Immature natural killer cell (primary cell): ENCODE data around the gene ARFGAP1. TPM values are rescaled to one million over a fixed set of nuclear protein-coding genes. Genes with fewer than 3 reads are reported as not detected.
A peak's percentile ranks its signal among the peaks of the same experiment; 100 is the strongest.
"Not testable (repeated sequence)": the region's sequence is repeated elsewhere in the genome, so short reads cannot be mapped to it uniquely, and the experiment has no call there.

Source experiments
- DNase-seq, 3 donors: peaks; one replicate each; pipeline ENCODE4 v3.0.0; 2022; ENCODE audit warnings: mixed read lengths in 1 of 3
- H3K27ac Mint-ChIP-seq, 6 donors: one replicate each; pipeline ENCODE4 v1.8.0; 2020; ENCODE audit warnings: mixed read lengths in 6 of 6, mild to moderate bottlenecking in 5 of 6, inconsistent platforms in 4 of 6, moderate library complexity in 3 of 6
- H3K27me3 Mint-ChIP-seq, 3 donors: one replicate each; pipeline ENCODE4 v1.8.0; 2020 to 2021; ENCODE audit warnings: low read depth in 3 of 3, mild to moderate bottlenecking in 3 of 3, mixed read lengths in 3 of 3, moderate library complexity in 3 of 3, inconsistent platforms in 1 of 3
- H3K36me3 Mint-ChIP-seq, 3 donors: one replicate each; pipeline ENCODE4 v1.8.0; 2020; ENCODE audit warnings: mixed read lengths in 3 of 3, inconsistent platforms in 2 of 3, mild to moderate bottlenecking in 2 of 3
- H3K4me1 Mint-ChIP-seq, 2 donors: one replicate each; pipeline ENCODE4 v1.8.0; 2020; ENCODE audit warnings: inconsistent platforms in 2 of 2, mild to moderate bottlenecking in 2 of 2, mixed read lengths in 2 of 2, moderate library complexity in 1 of 2
- H3K4me3 Mint-ChIP-seq, 5 donors: one replicate each; pipeline ENCODE4 v1.8.0; 2020; ENCODE audit warnings: mild to moderate bottlenecking in 5 of 5, mixed read lengths in 5 of 5, inconsistent platforms in 3 of 5, moderate library complexity in 3 of 5
- H3K9me3 Mint-ChIP-seq, 6 donors: one replicate each; pipeline ENCODE4 v1.8.0; 2020; ENCODE audit warnings: mild to moderate bottlenecking in 6 of 6, mixed read lengths in 6 of 6, inconsistent platforms in 4 of 6, moderate library complexity in 3 of 6
- polyA plus RNA-seq, 3 donors: library from polyadenylated mRNA; unstranded; fragments of 300-500 nt; fragmentation: Illumina TruSeq; gene quantifications; one replicate each; pipeline ENCODE4 v1.2.3, GENCODE V29; 2021

The ARFGAP1 gene
- polyA plus RNA-seq, 3 donors from 2014 or later = 8.8 to 20.9 (median 16.5) TPM

DNA sequence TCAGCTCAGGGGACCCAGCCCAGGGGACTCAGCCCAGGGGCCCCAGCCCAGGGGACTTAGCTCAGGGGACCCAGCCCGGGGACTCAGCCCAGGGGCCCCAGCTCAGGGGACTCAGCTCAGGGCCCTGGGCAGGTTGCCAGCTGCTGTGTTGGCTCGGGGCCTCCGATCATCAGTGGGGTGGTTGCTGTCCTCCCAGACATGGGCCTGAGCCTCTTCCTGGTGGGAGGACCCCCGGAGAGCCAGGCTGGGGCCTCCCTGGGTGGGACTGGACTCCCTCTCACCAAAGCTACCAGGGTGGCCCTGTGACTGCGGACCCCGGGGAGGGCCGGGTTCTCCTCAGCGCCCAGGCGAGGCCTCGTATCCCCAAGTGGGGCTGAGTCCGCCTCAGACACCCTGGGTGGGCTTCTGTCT, 24.8 kb downstream of the ARFGAP1 start:
- Mint-ChIP-seq H3K9me3 (peaks cover 0 to 9% (median under 1%) of the 10 kb centered on the region in 6 donors), H3K27ac (no peak overlapping the region), H3K4me1 (no peaks in the 10 kb centered on the region), H3K36me3 (no peaks in the 10 kb centered on the region), H3K4me3 (no peak overlapping the region), H3K27me3 (peaks cover 4 to 5% (median 4%) of the 10 kb centered on the region in 3 donors)
- DNase-seq = no peak

- DNase-seq = no peak
These were observed 25.4 kb downstream of the ARFGAP1 start for GRCh38 chr20:63297796-63298572.

GRCh38 chr20:63298731-63299312, 26.2 kb downstream of the ARFGAP1 start:
- H3K27me3 Mint-ChIP-seq = peaks cover 4 to 7% (median 5%) of the 10 kb centered on the region in 3 donors
- H3K9me3 Mint-ChIP-seq = peaks cover 0 to 15% (median 3%) of the 10 kb centered on the region in 6 donors
- H3K27ac Mint-ChIP-seq = no peak overlapping the region
- no peak overlapping the region for H3K4me3 Mint-ChIP-seq
- peaks cover 0 to 4% (median 0%) of the 10 kb centered on the region in 3 donors for H3K36me3 Mint-ChIP-seq
- no peak for DNase-seq
- H3K4me1 Mint-ChIP-seq = no peaks in the 10 kb centered on the region

More at GRCh38 chr20:63297796-63298572, 25.4 kb downstream of the ARFGAP1 start:
- no peaks in the 10 kb centered on the region for H3K4me1 Mint-ChIP-seq
- H3K9me3 Mint-ChIP-seq = peaks cover 0 to 15% (median 3%) of the 10 kb centered on the region in 6 donors
- peaks cover 4 to 7% (median 5%) of the 10 kb centered on the region in 3 donors for H3K27me3 Mint-ChIP-seq
- no peak overlapping the region for H3K27ac Mint-ChIP-seq
- H3K36me3 Mint-ChIP-seq = peaks cover 0 to 4% (median 0%) of the 10 kb centered on the region in 3 donors
- H3K4me3 Mint-ChIP-seq = no peak overlapping the region

DNA sequence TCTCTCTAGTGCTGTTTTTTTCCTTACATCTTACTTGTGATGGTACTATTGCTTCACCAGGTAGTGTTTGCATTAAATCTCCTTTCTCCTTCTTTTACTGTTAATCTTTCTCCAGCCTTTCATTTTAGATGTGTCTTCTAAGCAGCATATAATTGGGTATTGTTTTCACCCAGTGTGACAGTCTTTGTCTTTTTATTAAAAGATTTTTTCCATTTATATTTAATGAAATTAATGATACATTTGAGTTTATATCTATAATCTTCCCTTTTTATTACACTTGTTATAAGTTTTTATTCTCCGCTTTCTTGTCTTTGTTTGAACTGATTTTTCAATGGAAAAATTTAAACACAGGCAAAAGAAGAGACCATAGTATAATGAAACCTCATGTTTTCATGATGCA, 29.1 kb downstream of the ARFGAP1 start:
- no peak for DNase-seq
- Mint-ChIP-seq H3K9me3 (peaks cover 0 to 15% (median 3%) of the 10 kb centered on the region in 6 donors), H3K36me3 (peaks cover 0 to 4% (median 0%) of the 10 kb centered on the region in 3 donors), H3K27ac (no peak overlapping the region), H3K4me3 (no peak overlapping the region), H3K27me3 (peaks cover 2 to 8% (median 2%) of the 10 kb centered on the region in 3 donors), H3K4me1 (no peaks in the 10 kb centered on the region)

GRCh38 chr20:63303095-63303666, 30.6 kb downstream of the ARFGAP1 start:
- Mint-ChIP-seq H3K27ac (no peak overlapping the region), H3K36me3 (peaks cover 0 to 4% (median 0%) of the 10 kb centered on the region in 3 donors), H3K4me1 (no peaks in the 10 kb centered on the region), H3K27me3 (peaks cover 2 to 8% (median 2%) of the 10 kb centered on the region in 3 donors), H3K9me3 (peaks cover 0 to 15% (median 3%) of the 10 kb centered on the region in 6 donors), H3K4me3 (no peak overlapping the region)
- DNase-seq = no peak

- no peak for DNase-seq
- peaks cover 0 to 15% (median 3%) of the 10 kb centered on the region in 6 donors for H3K9me3 Mint-ChIP-seq
- no peak overlapping the region for H3K4me3 Mint-ChIP-seq
- H3K36me3 Mint-ChIP-seq = peaks cover 0 to 4% (median 0%) of the 10 kb centered on the region in 3 donors
- no peak overlapping the region for H3K27ac Mint-ChIP-seq
- H3K27me3 Mint-ChIP-seq = peaks cover 2 to 6% (median 2%) of the 10 kb centered on the region in 3 donors
- H3K4me1 Mint-ChIP-seq = no peaks in the 10 kb centered on the region
These were observed 32.8 kb downstream of the ARFGAP1 start for GRCh38 chr20:63305393-63305792.

DNA sequence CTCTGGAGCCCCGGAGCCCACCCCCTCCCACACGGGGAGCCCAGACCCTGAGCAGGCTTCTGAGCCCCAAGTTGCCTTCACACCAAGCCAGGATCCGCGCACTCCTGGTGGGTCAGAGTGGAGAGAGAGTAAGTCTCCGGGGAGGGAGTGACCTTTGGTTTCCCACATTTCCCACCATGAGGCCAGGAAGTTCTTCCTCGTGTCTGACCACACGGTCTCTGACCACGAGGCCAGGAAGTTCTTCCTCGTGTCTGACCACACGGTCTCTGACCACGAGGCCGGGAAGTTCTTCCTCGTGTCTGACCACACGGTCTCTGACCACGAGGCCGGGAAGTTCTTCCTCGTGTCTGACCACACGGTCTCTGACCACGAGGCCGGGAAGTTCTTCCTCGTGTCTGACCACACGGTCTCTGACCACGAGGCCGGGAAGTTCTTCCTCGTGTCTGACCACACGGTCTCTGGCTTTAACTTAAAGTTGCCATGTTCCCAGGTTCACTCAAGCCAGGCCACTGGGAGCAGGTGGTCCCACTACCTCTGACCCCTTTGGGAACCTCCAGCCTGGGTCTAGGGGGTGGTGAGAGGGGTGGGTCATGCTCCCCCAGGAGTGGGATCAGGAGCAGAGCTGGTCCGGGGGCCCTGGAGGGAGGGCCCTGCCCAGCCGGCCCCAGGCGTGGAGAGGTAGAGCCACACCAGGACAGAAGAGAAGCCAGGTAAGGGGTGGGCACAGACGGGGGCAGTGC, 33.5 kb downstream of the ARFGAP1 start:
- not testable (repeated sequence) for H3K36me3 Mint-ChIP-seq, H3K4me3 Mint-ChIP-seq, H3K27ac Mint-ChIP-seq, H3K4me1 Mint-ChIP-seq, H3K27me3 Mint-ChIP-seq, DNase-seq
- H3K9me3 Mint-ChIP-seq = peaks cover 0 to 15% (median 3%) of the 10 kb centered on the region in 6 donors

DNA sequence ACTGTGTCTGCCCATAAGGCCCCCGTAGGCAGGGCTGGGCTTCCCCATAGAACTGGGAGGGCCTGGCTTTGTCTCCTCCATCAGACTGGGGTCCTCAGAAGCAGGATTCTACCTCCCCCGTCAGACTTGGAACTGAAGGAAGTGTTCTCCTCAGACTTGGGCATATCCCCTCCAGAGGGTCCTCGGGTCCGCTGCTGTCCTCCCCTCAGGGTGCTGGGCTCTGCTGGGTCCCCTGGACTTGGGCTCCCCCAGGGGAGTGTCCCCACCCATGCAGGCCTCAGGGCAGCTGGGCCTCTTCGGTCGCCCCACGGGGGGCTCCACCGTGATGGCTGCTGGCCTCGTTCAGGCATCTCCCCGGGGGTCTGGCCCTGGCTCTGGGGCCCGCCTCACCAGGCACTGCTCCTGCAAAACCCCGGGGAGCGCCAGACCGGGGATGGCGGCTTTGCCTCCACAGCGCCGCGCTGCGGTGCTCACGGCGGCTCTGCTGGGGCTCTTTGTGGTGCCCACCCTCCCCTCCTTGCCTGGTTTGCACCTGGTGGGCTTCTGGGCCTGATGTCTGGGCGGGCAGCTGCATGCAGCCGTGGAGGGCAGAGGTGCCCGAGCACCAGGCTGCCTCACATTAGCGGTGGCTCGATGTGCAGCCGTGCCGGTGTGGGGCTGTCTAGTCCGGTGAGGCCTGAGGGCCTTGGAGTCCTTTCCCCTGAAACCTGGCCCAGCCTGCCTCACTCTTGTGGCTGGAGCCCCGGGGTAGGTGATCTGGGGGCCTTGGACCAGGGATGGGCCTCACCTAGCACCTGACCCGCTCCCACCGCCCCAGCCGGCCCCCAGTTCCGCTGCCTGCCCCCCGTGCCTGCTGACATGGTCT, 34.3 kb downstream of the ARFGAP1 start:
- Mint-ChIP-seq H3K36me3 (peaks cover 0 to 4% (median 0%) of the 10 kb centered on the region in 3 donors), H3K27me3 (peaks cover 0 to 6% (median 2%) of the 10 kb centered on the region in 3 donors), H3K9me3 (peaks cover 0 to 8% (median 2%) of the 10 kb centered on the region in 6 donors), H3K4me1 (peaks cover 0 to 2% of the 10 kb centered on the region in 2 donors), H3K4me3 (no peak overlapping the region), H3K27ac (no peak overlapping the region)
- DNase-seq = no peak

- Mint-ChIP-seq H3K27me3 (peaks cover 0 to 4% (median 2%) of the 10 kb centered on the region in 3 donors), H3K4me1 (peaks cover 0 to 2% of the 10 kb centered on the region in 2 donors), H3K9me3 (peaks cover 0 to 3% (median under 1%) of the 10 kb centered on the region in 6 donors), H3K4me3 (no peak overlapping the region), H3K27ac (no peak overlapping the region), H3K36me3 (peaks cover 0 to 2% (median 0%) of the 10 kb centered on the region in 3 donors)
- DNase-seq = no peak
These were observed 35.1 kb downstream of the ARFGAP1 start for GRCh38 chr20:63307538-63308217.

DNA sequence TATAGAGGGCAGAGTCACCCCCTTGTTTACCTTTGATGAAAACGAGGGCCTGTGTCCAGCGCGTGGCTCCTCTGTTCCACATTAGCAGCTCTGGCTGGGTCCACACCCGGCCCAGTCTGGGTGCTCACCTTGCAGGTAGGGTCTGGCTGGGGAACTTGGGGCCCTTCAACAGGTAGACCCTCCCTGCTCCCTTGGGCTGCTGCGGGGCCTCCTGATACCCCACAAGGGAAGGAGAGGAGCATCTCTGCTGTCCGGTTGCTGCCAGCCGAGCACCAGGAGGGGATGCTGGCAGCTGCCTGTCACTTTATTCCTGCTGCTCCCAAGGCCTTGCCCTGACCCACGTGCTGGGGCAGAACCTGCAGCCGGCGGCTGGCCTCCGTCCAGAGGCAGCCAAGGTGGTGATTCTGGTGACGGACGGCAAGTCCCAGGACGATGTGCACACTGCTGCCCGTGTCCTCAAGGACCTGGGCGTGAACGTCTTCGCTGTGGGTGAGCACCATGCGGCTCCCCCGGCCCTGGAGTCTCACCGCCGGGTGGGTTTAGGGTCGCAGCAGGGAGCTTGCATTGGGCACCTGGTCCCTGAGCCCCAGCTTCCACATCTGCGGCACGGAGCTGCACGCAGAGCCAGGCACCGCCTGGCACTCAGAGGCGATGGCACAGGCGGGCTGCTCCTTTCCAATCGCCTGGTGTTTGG, 35.8 kb downstream of the ARFGAP1 start:
- H3K9me3 Mint-ChIP-seq = no peaks in the 10 kb centered on the region
- peaks cover 0 to 2% of the 10 kb centered on the region in 2 donors for H3K4me1 Mint-ChIP-seq

DNA sequence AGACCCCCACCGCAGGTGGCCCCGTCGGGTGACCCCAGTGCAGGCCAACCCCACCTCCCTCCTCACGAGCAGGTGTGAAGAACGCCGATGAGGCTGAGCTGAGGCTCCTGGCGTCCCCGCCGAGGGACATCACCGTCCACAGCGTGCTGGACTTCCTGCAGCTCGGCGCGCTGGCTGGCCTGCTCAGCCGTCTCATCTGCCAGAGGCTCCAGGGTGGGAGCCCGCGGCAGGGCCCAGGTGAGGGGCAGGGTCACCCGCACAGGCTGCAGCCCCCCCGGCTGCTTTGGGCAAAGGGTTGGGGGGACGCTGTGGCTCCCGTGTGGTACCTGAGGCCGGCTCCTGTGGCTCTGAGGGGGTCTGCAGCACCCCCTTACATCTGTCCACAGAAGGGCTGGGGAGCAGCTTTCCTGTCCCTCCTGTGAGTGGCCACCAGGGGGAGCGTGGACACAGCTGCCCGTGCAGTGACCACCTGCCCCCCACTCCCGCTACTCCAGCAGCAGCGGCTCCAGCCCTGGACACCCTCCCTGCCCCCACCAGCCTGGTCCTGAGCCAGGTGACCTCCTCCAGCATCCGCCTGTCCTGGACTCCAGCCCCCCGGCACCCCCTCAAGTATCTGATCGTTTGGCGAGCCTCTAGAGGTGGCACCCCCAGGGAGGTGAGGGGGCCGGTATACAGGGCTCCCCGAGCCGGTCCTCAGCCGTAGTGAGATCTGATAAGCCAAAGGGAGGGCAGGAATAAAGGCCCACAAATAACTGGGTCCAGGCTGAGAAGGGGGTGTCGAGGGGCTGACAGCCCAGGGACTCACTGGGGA, 36.9 kb downstream of the ARFGAP1 start:
- DNase-seq = peak; percentile 19 to 23 (median 19)
- H3K27ac Mint-ChIP-seq = no peak overlapping the region
- no peak overlapping the region for H3K4me3 Mint-ChIP-seq
- peaks cover 0 to 4% (median 2%) of the 10 kb centered on the region in 3 donors for H3K27me3 Mint-ChIP-seq
- H3K4me1 Mint-ChIP-seq = peaks cover 0 to 2% of the 10 kb centered on the region in 2 donors
- H3K9me3 Mint-ChIP-seq = no peaks in the 10 kb centered on the region
- no peaks in the 10 kb centered on the region for H3K36me3 Mint-ChIP-seq

More for the DNA sequence above, 35.8 kb downstream of the ARFGAP1 start:
- no peak for DNase-seq
- Mint-ChIP-seq H3K4me3 (no peak overlapping the region), H3K27me3 (peaks cover 0 to 4% (median 2%) of the 10 kb centered on the region in 3 donors), H3K27ac (no peak overlapping the region), H3K36me3 (no peaks in the 10 kb centered on the region)
